ENCODE results near the gene RPS6KA5.

Gene RPS6KA5

GRCh38 chr14:90853116-90853515, 207.3 kb downstream of the RPS6KA5 start:
- TF ChIP-seq CTCF (IDR thresholded peaks at IDR 0.05; ENCODE audit: insufficient read depth, low read depth, low read length, missing control alignments) = no peak
- H3K4me3 ChIP-seq (ENCODE audit: low read depth, low read length) = no peak overlapping the region
- no peak for DNase-seq (ENCODE audit: low read depth)

- DNase-seq (ENCODE audit: low read depth) = no peak
- TF ChIP-seq CTCF (IDR thresholded peaks at IDR 0.05; ENCODE audit: insufficient read depth, low read depth, low read length, missing control alignments) = no peak
- no peak overlapping the region for H3K4me3 ChIP-seq (ENCODE audit: low read depth, low read length)
These were observed 209.0 kb downstream of the RPS6KA5 start for GRCh38 chr14:90851327-90852036.

GRCh38 chr14:90850487-90850886, 210.0 kb downstream of the RPS6KA5 start:
- no peak overlapping the region for H3K4me3 ChIP-seq (ENCODE audit: low read depth, low read length)
- no peak for TF ChIP-seq CTCF (IDR thresholded peaks at IDR 0.05; ENCODE audit: insufficient read depth, low read depth, low read length, missing control alignments)
- DNase-seq (ENCODE audit: low read depth) = no peak

GRCh38 chr14:90849787-90850444, 210.5 kb downstream of the RPS6KA5 start:
- no peak for DNase-seq (ENCODE audit: low read depth)
- no peak for TF ChIP-seq CTCF (IDR thresholded peaks at IDR 0.05; ENCODE audit: insufficient read depth, low read depth, low read length, missing control alignments)
- H3K4me3 ChIP-seq (ENCODE audit: low read depth, low read length) = no peak overlapping the region

- H3K4me3 ChIP-seq (ENCODE audit: low read depth, low read length) = no peak overlapping the region
- DNase-seq (ENCODE audit: low read depth) = no peak
- TF ChIP-seq CTCF (IDR thresholded peaks at IDR 0.05; ENCODE audit: insufficient read depth, low read depth, low read length, missing control alignments) = no peak
These were observed 211.3 kb downstream of the RPS6KA5 start for GRCh38 chr14:90848944-90849731.

- no peak overlapping the region for H3K4me3 ChIP-seq (ENCODE audit: low read depth, low read length)
- no peak for DNase-seq (ENCODE audit: low read depth)
- no peak for TF ChIP-seq CTCF (IDR thresholded peaks at IDR 0.05; ENCODE audit: insufficient read depth, low read depth, low read length, missing control alignments)
These were observed 213.9 kb downstream of the RPS6KA5 start for GRCh38 chr14:90846511-90846910.
